HG03378 (cell line): ENCODE measurements around the gene NMNAT3.
A peak's percentile ranks its signal among the peaks of the same experiment; 100 is the strongest.
"Not testable (repeated sequence)": the region's sequence is repeated elsewhere in the genome, so short reads cannot be mapped to it uniquely, and the experiment has no call there.

Experiments
- ATAC-seq: cut with Tn5 transposase; IDR thresholded peaks from one replicate; pipeline ENCODE4 v1.9.1; 2021; ENCODE audit warnings: mild to moderate bottlenecking, moderate library complexity; ENCODE audit not compliant: unreplicated experiment

Gene NMNAT3

GRCh38 chr3:139586420-139587017 lies 91.3 kb downstream of the NMNAT3 start:
- ATAC-seq: peak; percentile 88

- no peak for ATAC-seq
Observed at GRCh38 chr3:139585820-139586219, 92.0 kb downstream of the NMNAT3 start.

GRCh38 chr3:139583651-139584050 lies 94.1 kb downstream of the NMNAT3 start:
- not testable (repeated sequence) for ATAC-seq

- ATAC-seq: no peak
Observed at GRCh38 chr3:139578783-139579182, 99.0 kb downstream of the NMNAT3 start.

GRCh38 chr3:139577909-139578308 lies 99.9 kb downstream of the NMNAT3 start:
- ATAC-seq: no peak

GRCh38 chr3:139577346-139577745 lies 100.4 kb downstream of the NMNAT3 start:
- no peak for ATAC-seq

GRCh38 chr3:139574026-139574947 lies 103.5 kb downstream of the NMNAT3 start:
- no peak for ATAC-seq

GRCh38 chr3:139572847-139573672 lies 104.7 kb downstream of the NMNAT3 start:
- no peak for ATAC-seq

GRCh38 chr3:139571711-139572110 lies 106.1 kb downstream of the NMNAT3 start:
- no peak for ATAC-seq

- ATAC-seq: no peak
Observed at GRCh38 chr3:139564294-139564861, 113.4 kb downstream of the NMNAT3 start.

GRCh38 chr3:139561959-139562676 lies 115.7 kb downstream of the NMNAT3 start:
- ATAC-seq: no peak

- no peak for ATAC-seq
Observed at GRCh38 chr3:139561255-139561817, 116.4 kb downstream of the NMNAT3 start.

GRCh38 chr3:139560411-139560810 lies 117.4 kb downstream of the NMNAT3 start:
- no peak for ATAC-seq

- no peak for ATAC-seq
Observed at GRCh38 chr3:139559541-139559940, 118.2 kb downstream of the NMNAT3 start.

- no peak for ATAC-seq
Observed at GRCh38 chr3:139558351-139559266, 119.2 kb downstream of the NMNAT3 start.

- no peak for ATAC-seq
Observed at GRCh38 chr3:139557041-139557440, 120.7 kb downstream of the NMNAT3 start.

- ATAC-seq: no peak
Observed at GRCh38 chr3:139555249-139555648, 122.5 kb downstream of the NMNAT3 start.

- ATAC-seq: no peak
Observed at GRCh38 chr3:139554628-139555027, 123.1 kb downstream of the NMNAT3 start.
